NCI-H510A (cell line): Measurements from ENCODE around the gene ZFYVE21.

Experiments
- DNase-seq: peaks from one replicate; lab custom pipeline; 2025; lab: John Stamatoyannopoulos, UW

ZFYVE21 gene

DNA sequence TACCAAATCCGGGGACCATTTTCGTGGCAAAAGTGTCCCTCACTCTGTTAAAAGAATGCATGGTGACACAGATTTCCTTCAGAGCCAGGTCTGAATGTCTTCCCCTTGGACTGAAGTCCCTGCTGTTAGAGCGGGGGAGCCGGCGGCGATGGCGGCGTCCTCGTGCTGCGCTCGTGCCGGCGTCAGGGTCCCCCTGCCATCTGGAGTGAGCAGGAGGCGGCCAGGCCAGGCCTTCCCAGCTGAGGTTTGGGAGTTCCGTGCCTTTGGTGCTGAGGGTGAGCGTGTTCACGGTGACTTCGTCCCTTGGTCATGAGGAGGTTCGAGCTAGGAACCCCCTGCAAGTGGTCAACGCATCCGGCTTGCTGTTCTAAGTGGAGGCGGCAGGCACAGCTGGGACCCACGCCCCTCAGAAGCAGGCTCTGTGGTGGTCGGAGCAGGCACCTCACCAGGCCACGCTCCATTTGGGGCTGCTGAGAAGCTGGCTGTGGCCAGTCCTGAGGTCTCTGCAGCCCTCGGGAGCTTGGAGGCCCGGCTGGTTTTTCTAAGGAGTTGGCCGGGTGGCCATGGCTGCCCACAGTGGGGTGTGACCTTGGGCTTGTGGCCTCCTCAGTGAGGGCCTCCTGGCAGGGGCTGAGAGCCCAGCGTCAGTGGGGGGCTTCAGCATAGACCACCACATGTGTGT, 9.5 kb downstream of the ZFYVE21 start:
- no peak for DNase-seq

DNA sequence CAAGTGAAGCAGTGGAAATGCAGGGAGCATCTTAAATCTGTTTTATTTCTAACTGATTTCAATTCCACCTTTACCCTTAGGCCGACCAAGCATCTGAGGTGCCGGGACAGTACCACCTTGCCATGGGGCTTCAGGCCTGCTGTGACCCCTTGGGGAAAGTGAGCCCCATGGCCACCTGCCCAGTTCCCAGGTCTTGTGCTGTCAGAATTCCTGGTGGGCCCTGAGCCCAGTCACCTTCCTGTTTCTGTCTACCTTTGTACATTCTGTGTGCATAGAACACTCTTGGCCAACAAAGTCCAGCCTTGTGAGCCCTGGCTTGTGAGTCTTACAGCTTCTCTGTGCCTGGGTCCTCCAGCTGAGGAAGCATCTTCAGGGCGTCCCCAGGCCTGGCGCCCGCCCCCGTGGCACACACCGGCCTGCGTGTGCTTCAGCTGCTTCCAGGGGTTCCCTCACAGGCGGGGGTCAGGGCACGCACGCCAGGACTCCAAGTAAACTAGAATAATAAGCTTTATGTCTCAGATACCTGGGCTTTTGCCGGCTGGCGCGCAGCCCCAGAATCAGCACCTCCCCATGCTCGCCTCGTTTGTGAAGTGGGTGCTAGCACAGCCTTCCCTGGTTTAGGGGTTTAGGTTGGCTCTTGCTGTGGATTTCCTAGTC, 10.3 kb downstream of the ZFYVE21 start:
- DNase-seq = no peak

DNA sequence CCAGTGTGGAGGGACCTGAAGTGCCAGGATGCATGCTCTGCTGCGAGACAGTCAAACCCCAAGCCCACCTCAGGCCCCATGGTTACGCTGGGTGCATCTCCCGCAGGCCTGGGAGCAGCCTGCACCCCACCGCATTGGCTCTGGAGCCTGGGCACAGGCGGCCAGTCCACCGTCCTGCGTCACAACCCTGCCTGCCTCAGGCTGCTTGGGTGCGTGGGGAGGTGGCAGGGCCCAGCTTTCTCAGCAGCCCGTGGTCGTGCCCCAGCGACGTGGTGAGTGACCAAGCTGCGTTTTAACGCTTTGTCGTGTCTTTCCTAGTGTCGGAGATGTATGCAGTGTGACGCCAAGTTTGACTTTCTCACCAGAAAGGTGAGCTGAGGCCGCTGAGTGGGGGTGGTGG, 10.9 kb downstream of the ZFYVE21 start:
- no peak for DNase-seq

DNA sequence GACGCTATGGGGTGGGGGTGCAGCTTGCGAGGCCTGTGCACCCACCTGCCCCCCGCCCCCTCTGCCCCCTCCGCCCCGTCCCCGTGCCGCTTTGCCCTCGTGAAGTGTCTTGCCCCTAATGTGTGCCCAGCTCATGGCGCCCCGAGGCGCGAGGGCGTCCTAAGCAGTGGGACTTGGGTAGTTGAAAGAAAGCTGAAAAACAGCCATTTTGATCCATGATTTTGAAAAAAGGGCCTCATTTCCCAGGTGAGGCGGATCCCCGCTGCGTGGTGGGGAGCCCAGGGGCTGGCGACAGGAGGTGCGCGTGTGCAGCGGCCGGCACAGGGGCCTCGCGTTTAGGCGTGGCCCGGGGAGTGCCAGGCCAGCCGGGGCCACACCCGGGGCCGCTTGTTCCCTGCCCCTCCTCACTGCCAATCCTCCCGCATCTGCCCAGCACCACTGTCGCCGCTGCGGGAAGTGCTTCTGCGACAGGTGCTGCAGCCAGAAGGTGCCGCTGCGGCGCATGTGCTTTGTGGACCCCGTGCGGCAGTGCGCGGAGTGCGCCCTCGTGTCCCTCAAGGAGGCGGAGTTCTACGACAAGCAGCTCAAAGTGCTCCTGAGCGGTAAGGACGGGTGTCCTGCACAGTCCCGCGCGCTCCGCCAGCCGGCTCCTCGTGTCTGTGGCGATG, 11.8 kb downstream of the ZFYVE21 start:
- DNase-seq = peak; percentile 73

DNA sequence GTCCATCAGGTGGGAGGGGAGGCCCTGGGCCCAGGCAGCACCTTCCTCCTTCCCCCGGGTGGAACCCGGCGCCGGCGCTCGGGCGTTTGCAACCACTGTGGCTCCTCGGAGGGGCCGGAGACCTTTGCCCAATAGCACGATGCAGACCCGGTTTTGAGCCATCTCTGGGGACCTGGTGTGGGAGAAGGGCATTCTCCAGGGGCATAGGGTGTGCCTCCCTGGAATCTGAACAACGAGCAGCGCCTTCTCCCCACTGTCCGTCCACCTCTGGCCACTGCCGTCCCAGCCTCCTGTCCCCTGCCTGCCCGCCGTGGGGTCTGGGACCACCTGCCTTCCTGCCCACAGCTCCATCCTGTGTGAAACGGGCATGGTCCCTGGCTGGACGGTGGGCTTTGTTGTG, 12.5 kb downstream of the ZFYVE21 start:
- no peak for DNase-seq

DNA sequence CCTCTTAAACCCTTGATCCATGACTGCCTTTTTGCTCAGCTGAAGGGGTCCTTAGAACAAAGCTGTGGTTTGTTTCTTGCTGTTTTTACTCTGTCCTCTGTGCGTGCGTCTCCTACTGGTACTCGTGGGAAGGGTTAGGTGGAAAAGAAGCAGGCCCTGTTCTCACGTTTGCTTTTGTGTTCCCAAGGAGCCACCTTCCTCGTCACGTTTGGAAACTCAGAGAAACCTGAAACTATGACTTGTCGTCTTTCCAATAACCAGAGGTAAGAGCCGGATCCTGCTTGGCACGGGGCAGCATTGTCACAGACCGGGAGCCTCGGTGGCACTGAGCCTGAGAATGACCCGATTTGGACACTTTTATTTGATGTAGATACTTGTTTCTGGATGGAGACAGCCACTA, 13.1 kb downstream of the ZFYVE21 start:
- DNase-seq = no peak

DNA sequence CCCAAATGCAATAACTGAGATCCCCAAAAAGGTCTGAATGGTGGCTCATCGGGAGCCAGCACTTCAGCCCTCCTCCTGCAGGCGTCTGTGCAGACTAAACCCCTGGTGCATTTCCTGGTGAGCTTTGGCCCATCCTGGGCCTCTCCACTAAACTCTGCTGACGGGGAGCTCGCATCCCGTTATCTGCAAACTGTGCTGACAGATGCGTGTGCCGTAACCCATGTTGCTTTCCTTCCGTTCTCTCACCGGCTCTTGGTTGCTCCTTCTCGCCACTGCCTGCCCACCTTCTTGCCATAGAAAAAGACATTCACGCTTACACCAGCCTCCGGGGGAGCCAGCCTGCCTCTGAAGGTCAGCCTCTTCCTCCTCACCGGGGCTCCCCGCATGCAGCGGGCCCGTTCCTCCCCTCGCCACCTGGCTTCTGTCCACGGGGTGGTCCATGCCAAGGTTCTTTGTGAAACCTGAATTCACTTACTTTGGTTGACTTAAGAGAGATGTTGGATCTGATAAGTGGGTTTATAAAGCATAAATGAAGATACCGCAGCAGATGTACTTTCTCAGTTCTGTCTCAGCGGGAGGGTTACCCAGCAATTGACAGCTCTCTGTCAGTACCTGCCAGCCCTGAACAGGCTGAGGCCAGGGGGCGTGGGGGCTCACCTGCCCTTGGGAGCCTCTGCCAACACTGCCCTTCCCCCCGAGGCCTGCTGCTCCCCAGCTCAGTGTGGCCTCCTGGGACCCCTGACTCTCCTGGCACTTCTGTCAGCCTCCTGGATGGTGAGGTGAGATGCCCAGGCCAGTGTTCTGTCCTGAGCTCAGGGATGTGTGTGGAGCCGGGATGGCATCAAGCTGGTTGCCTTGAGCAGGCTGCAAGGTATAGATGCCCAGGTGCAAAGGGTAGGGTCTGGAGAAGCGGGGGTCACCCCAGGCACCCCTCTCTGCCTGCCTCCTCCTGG, 14.2 kb downstream of the ZFYVE21 start:
- no peak for DNase-seq

DNA sequence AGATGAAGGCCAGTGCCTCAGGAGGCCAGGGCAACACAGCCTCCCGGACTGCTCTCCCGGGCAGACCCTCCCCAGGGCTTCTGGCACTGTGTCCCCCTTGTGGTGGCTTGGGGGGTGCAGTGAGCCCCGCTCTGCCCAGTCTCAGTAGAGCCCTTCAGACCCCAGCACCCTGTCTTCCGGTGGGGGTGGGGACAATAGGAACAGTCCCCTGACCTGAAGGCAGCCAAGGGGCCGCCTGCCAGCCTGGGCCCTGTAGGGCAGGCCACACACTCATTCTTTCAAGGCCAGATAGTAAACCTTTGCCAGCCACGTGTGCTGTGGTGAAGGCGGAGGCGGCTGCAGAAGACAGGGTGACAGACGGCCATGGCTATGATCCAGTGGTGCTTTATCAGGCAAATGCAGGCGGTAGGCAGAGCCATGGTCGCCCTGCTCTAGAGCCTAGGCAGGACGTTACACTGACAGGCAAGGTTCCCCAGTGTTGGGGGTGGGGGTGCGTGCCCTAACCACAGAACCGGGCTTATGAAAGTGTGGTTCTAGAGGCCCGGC, 15.0 kb downstream of the ZFYVE21 start:
- DNase-seq = no peak

DNA sequence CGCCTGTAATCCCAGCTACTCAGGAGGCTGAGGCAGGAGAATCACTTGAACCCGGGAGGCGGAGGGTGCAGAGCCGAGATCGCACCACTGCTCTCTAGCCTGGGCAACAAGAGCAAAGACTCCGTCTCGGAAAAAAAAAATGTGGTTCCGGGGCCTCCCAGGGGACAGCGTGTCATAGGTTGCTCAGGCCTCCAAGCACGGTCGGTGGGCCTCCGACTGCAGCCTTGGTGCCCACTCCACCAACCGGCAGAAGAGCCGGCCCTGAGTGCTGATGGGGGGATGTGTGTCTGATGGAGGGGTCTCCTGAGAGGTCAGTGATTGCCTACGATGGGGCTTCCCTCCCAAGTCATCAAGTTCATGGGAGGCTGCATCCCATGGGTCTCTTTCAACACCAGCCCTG, 15.9 kb downstream of the ZFYVE21 start:
- DNase-seq = no peak

DNA sequence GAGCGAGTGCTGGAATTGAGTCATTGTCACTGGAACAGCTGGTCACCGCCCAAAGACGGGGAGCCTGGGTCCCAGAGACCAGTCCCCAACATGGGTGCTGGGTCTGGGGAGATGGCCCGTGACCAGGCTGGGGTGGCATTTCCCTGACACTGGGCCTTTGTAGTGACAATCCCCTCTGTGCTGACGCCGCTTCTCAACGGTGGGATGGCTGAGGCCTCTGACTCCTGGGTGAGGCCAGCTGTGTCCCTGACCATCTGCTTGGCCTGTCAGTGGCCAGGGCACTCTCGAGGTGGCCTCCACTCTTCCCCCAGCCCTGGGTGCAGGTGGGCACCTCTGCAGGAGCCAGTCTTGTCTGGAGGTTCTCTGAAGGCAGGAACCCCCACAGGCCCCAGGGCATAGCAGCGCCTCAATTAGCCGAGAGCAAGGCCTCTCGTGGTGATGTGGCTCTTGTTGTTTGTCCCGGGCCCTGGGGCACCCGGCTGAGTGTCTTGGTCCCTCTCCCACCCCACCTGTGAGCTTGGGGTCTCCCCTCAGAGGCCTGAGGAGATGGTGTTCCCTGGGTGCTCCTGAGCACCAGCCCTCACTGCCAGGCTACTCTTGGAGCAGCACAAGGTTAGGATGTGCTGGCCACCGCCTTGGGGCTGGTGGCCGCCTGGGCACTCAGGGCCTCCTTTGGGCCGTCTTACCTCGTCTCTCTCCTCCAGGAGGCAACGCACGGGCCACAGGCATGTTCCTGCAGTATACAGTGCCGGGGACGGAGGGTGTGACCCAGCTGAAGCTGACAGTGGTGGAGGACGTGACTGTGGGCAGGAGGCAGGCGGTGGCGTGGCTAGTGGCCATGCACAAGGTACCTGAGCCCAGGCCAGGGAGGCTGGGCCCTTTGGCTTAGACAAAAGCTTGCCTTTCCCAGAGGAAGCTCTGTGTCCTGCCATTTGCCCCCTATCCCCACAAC, 16.6 kb downstream of the ZFYVE21 start:
- no peak for DNase-seq

DNA sequence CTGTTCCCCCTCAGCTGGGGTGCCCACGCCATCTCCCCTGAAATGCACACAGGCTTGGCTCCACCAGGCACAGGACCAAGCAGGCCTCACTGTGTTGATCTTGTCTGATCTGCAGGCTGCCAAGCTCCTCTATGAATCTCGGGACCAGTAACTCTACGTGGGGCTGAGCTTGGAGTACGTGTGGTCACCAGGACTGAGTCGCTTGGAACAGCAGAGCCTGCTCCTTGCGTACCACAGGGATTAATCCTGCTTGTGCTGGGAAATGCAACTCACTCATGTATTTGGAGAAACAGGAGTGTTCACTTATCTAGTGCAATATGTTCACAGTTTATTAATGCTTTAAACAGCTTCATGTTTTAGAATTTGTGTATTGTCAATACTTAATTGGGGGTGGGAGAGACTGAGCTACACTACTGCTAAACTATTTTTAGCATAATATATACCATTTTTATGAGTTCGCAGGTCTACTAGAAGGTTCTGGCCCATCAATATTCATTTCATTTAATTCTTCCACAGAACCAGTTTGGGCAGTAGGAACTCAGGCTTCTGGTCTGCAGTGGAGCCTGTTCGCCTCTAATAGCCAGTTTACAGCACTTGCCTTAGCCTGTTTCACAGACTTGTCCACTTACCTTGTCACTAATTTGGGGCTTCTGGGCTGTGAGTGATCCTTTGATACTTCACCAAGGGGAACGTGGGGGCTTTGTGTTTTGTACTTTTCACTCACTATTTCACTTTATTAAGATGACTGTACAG, 17.4 kb downstream of the ZFYVE21 start:
- DNase-seq = no peak

DNA sequence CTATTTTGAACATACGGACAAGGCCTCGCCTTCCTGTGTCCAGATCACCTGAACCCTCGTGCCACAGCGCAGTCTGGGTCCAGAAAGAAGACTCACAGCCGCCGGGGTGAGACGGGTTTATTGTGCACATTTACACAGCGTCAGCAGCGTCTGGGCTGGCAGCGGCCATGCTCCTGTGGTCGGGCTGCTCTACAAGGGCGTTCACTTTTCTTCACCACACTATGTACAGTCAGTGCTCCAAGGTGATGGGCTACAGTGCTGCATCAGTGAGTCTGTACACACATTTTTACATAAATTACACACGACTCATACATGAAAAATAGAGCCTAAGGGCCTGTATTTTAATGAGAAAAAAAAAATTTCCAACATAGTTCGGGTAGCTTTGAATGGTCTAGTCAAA, 18.0 kb downstream of the ZFYVE21 start:
- no peak for DNase-seq

DNA sequence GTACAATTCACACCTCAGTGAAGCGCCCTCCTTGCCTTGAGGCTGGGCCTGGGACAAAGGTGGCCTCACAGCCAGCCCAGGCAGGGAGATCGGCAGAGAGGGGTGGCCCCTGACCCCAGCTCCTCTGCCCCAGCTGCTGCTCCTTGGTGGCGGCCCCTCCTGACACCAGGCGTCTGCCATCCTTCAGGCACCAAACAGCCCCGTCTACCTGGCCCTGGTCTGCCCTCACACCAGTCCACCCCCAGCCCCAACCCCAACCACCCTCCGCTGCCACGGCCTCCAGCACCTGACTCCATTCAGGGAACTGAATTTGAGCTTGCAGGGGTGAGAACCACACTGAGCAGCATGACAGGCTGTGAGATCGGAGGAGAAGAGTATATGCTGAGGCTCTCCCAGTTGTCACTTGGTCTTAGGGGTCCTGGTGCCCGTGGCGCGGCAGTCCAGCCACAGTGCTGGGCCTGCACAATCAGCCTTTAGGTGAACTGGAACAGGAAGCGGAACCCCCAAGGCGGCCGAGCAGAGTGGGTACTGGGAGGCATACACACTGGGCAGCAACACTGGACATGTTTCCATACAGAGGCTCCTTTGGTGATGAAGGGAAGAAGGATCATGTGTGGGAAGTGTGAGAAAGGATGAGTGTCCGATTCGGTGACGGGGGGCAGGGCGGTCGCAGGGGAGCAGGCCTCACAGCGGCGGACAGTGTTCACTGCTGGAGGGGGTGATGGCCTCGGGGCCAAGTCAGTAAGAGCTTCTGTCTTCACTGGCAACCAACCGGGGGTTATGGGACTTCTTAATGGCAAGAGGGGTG, 18.7 kb downstream of the ZFYVE21 start:
- DNase-seq = no peak

DNA sequence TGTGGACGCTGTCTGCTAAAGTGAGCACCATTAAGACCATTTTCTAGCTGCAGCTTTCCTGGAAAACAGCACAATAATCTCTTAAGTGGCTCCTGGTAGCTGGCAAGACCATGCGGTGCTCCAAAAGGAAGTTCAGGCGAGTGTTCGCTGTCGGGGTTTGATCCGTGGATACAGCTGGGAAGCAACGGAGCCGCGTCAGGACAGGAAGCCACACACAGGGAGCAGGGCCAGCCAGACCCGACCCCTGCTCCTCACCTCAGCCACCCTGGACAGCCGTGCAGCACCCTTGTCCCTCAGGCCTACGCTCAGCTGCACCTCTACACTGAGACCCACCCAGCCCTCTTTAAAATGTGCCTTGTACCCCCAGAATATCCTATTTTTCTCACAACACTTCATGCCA, 19.4 kb downstream of the ZFYVE21 start:
- no peak for DNase-seq

DNA sequence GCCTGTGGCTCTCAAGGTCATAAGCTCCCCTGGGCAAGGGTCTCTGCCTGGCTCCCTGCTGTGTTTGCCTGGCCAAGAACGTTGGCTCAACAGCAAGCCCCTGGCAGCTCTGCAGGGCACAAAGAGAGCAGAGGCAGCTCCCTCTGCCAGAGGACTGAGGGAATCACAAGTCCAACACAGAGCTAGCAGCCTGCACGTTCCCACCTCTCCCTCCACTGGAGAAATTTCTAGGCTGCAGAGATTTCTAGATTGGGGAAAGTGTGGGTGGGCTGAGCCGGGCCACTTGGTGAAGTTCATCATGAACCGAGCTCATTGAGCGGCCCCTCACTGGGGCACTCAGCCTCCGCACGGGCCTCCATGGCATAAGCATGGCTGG, 19.8 kb downstream of the ZFYVE21 start:
- no peak for DNase-seq

DNA sequence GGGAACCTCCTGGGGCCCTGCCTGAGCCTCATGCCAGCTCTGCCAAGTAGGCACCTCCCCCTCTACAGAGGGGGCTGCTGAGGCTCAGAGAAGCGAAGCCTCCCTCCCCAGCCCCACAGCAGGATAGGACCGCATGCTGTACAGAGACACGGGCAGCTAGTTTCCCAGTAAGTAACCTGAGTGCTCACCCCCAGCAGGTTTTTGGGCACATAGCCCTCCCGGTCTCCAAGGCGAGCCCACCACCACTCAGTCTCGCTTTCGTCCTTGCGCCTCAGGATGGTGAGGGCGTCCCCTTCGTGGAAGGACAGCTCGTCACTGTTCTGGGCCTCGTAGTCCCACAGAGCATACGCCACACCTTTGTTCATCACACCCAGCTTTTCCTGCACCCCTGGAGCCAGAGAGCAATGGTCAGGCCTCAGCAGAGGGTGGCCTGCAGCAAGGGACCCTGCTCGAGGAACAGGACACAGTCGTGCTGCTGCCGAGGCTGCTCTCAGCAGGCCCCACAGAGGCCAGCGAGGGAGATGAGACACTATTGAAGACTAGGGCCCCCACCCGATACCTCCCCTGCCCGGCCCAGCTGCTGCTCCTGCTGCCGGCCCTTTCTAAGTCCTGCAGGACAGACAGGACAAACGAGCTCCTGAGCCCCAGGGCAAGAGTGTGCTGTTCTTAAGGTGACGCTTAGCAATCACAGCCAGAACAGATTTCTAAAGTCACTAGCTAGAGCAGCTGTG, 20.4 kb downstream of the ZFYVE21 start:
- DNase-seq = no peak

DNA sequence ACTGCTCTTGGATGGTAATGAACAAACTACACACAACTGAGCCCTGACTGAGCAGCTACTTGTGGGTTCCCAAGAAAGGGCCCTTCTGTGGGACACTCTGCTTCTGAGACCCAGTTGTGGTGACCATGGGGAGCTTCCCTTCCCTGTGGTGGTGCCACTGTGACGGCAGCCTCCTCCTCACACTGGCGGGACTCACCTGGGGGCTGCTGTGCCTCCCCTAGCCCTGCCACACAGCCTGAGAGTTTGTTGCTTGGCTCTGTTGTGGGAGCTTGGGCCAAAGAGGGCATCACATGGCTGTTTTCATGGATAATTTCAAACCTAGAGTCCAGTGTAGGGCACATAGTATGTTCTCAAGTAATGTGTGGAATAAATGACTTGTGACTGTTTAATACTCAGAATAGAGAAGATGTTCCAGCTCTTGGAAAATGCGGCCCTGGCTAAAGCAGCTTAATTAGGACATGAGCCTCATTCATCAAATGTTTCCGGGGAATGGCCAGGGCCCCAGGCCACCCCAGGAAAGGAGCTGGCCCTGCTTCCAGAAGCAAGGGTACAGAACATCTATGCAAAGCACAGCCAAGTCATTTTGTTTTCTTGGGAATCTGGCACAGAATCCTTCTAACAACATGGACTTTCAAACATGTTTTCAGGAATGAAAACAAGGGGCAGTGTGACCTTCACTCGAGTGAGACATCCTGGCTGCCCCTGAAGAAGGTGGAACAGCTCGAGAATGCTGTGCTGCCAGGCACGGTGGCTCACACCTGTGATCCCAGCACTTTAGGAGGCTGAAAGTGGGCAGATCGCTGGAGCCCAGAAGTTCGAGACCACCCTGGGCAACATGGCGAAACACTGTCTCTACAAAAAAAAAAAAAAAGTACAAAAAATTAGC, 21.2 kb downstream of the ZFYVE21 start:
- DNase-seq = no peak
